ENCODE results near the gene ECI2.

DNA sequence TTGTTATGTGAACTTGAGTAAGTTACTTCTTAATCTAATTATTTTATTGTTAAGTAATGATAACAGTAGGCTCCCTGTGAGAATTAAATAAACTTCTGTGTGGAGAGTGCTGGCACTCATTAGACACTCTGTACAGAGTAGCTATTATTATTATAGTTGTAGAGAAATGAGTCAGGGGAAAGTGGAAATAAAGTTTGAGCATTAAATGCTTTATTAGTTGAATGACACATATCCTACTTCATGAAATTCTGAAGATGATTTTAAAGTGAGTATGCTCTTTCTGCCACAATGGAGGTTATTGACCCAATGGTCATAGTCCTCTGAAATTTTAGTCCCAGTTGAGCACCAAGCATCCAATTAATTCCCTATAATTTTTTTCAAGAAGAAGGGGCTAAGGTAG is 5.9 kb downstream of the ECI2 start:
- TF ChIP-seq JUN (IDR thresholded peaks at IDR 0.05): no peak
- TF ChIP-seq, protein P1, sequence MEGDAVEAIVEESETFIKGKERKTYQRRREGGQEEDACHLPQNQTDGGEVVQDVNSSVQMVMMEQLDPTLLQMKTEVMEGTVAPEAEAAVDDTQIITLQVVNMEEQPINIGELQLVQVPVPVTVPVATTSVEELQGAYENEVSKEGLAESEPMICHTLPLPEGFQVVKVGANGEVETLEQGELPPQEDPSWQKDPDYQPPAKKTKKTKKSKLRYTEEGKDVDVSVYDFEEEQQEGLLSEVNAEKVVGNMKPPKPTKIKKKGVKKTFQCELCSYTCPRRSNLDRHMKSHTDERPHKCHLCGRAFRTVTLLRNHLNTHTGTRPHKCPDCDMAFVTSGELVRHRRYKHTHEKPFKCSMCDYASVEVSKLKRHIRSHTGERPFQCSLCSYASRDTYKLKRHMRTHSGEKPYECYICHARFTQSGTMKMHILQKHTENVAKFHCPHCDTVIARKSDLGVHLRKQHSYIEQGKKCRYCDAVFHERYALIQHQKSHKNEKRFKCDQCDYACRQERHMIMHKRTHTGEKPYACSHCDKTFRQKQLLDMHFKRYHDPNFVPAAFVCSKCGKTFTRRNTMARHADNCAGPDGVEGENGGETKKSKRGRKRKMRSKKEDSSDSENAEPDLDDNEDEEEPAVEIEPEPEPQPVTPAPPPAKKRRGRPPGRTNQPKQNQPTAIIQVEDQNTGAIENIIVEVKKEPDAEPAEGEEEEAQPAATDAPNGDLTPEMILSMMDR (IDR thresholded peaks at IDR 0.05): no peak
- no peak for TF ChIP-seq CHD4 (IDR thresholded peaks at IDR 0.05; ENCODE audit: borderline replicate concordance)
- TF ChIP-seq HOXA7 (CRISPR knock-in tag; IDR thresholded peaks at IDR 0.05): no peak
- no peak for TF ChIP-seq POLR2A (IDR thresholded peaks at IDR 0.05; ENCODE audit: low read length)
- no peak for TF ChIP-seq JUNB (IDR thresholded peaks at IDR 0.05)
- TF ChIP-seq, protein P2, sequence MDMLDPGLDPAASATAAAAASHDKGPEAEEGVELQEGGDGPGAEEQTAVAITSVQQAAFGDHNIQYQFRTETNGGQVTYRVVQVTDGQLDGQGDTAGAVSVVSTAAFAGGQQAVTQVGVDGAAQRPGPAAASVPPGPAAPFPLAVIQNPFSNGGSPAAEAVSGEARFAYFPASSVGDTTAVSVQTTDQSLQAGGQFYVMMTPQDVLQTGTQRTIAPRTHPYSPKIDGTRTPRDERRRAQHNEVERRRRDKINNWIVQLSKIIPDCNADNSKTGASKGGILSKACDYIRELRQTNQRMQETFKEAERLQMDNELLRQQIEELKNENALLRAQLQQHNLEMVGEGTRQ (IDR thresholded peaks at IDR 0.05): no peak
- no peak for TF ChIP-seq CHD2 (IDR thresholded peaks at IDR 0.05; ENCODE audit: low read length, partially characterized antibody)

Data from A549 (cell line).